K562 (cell line): ENCODE measurements around the gene NHSL2. TPM values are rescaled to one million over a fixed set of nuclear protein-coding genes. Genes with fewer than 3 reads are reported as not detected.

ENCODE experiments used
- ATF3 ChIP-seq, 2 experiments: fragments of 450-650 bp in 1 of 2; sonication (generic) in 1 of 2; formaldehyde crosslinking in 1 of 2; IDR thresholded peaks in 1 of 2; conservative IDR thresholded peaks in 1 of 2; 2 replicates each; pipeline versions ENCODE4 v1.6.1 to v1.8.1; 2016 to 2023; ENCODE audit warnings: mild to moderate bottlenecking in 2 of 2, moderate library complexity in 2 of 2, inconsistent platforms in 1 of 2, missing genetic modification reagents in 1 of 2
- ATF7 ChIP-seq: fragments of 450-650 bp; IDR thresholded peaks from 2 replicates; pipeline ENCODE4 v1.7.1; 2014; ENCODE audit warnings: mild to moderate bottlenecking, moderate library complexity
- BHLHE40 ChIP-seq: IDR thresholded peaks from 2 replicates; pipeline ENCODE4 v1.6.1; 2011; ENCODE audit warnings: low read length, improper control_type of control experiment
- CLOCK ChIP-seq: fragments of 250-450 bp; sonication (Bioruptor Pico); IDR thresholded peaks from 2 replicates; pipeline ENCODE4 v1.4.0; 2020; ENCODE audit warnings: mild to moderate bottlenecking, moderate library complexity, borderline replicate concordance
- POLR2AphosphoS5 ChIP-seq: IDR thresholded peaks from 2 replicates; pipeline ENCODE4 v1.6.1; 2011; ENCODE audit warnings: mild to moderate bottlenecking, low read depth, low read length, moderate library complexity; ENCODE audit not compliant: control insufficient read depth, insufficient read depth
- POLR2B ChIP-seq: fragments of 450-650 bp; IDR thresholded peaks from 2 replicates; pipeline ENCODE4 v1.6.1; 2018; ENCODE audit warnings: low read depth; ENCODE audit not compliant: partially characterized antibody
- polyA plus RNA-seq, 8 experiments: library from polyadenylated mRNA; depleted of rRNA in 4 of 8; stranded (reverse) in 5 of 8; unstranded in 3 of 8; fragments of >200 nt; fragmentation: Nextera tagmentation in 2 of 8; fragmentation: Illumina TruSeq in 1 of 8; extraction: Ambion mirVana in 2 of 8; extraction: Trizol in 1 of 8; gene quantifications; 2 replicates each; pipeline versions ENCODE4 v1.2.1 to v1.2.3, GENCODE V29; 2011 to 2014; ENCODE audit warnings: inconsistent platforms in 1 of 8, missing spikeins in 1 of 8
- total RNA-seq, 7 experiments: library from RNA; depleted of rRNA in 6 of 7; stranded (reverse); fragments of >200 nt in 6 of 7; fragmentation: Illumina TruSeq in 2 of 7; extraction: Trizol in 2 of 7; gene quantifications; 2 replicates each; pipeline versions ENCODE4 v1.2.1 to v1.2.3, GENCODE V29; 2011 to 2021; ENCODE audit warnings: low replicate concordance in 1 of 7
- TF ChIP-seq, protein P1 (sequence below): sonication (generic); formaldehyde crosslinking; IDR thresholded peaks from 2 replicates; pipeline ENCODE4 v1.8.1; 2023; ENCODE audit warnings: mild to moderate bottlenecking, missing genetic modification reagents

NHSL2 gene
- total and polyA plus RNA-seq, 9 of the 15 experiments (the other 6 are each of a cell fraction or from before 2014, with no cell fraction given) = 0.02 TPM; not detected in 8

DNA sequence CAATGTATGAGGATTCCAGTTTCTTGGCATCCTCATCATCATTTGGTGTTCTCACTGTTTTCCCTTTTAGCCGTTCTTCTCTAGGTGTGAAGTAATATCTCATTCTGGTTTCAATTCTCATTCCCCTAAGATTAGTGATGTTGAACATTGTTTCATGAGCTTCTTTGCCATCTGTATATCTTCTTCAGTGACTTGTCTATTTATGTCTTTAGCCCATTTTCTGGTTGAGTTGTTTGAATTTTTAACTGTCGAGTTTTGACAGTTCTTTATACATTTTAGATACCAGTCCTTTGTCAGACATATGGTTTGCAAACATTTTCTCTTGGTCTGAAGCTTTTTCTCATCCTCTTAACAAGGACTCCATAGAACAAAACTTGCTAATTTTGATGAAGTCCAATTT is 101.1 kb downstream of the NHSL2 start (continued):
- TF ChIP-seq, protein P1, sequence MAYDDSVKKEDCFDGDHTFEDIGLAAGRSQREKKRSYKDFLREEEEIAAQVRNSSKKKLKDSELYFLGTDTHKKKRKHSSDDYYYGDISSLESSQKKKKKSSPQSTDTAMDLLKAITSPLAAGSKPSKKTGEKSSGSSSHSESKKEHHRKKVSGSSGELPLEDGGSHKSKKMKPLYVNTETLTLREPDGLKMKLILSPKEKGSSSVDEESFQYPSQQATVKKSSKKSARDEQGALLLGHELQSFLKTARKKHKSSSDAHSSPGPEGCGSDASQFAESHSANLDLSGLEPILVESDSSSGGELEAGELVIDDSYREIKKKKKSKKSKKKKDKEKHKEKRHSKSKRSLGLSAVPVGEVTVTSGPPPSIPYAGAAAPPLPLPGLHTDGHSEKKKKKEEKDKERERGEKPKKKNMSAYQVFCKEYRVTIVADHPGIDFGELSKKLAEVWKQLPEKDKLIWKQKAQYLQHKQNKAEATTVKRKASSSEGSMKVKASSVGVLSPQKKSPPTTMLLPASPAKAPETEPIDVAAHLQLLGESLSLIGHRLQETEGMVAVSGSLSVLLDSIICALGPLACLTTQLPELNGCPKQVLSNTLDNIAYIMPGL (CRISPR knock-in tag) = no peak
- TF ChIP-seq POLR2AphosphoS5 = no peak
- no peak for TF ChIP-seq ATF3 (IDR thresholded peaks at IDR 0.05)
- no peak for TF ChIP-seq ATF3 (CRISPR knock-in tag; conservative IDR thresholded peaks at IDR 0.05)
- no peak for TF ChIP-seq ATF7
- no peak for TF ChIP-seq POLR2B
- no peak for TF ChIP-seq CLOCK
- TF ChIP-seq BHLHE40 = no peak
